ENCODE data around the gene NUCB1. TPM values are rescaled to one million over a fixed set of nuclear protein-coding genes. Genes with fewer than 3 reads are reported as not detected.
A peak's percentile ranks its signal among the peaks of the same experiment; 100 is the strongest.

Gene NUCB1
- total RNA-seq, 1 donor from 2014 or later = 42.6 TPM

DNA sequence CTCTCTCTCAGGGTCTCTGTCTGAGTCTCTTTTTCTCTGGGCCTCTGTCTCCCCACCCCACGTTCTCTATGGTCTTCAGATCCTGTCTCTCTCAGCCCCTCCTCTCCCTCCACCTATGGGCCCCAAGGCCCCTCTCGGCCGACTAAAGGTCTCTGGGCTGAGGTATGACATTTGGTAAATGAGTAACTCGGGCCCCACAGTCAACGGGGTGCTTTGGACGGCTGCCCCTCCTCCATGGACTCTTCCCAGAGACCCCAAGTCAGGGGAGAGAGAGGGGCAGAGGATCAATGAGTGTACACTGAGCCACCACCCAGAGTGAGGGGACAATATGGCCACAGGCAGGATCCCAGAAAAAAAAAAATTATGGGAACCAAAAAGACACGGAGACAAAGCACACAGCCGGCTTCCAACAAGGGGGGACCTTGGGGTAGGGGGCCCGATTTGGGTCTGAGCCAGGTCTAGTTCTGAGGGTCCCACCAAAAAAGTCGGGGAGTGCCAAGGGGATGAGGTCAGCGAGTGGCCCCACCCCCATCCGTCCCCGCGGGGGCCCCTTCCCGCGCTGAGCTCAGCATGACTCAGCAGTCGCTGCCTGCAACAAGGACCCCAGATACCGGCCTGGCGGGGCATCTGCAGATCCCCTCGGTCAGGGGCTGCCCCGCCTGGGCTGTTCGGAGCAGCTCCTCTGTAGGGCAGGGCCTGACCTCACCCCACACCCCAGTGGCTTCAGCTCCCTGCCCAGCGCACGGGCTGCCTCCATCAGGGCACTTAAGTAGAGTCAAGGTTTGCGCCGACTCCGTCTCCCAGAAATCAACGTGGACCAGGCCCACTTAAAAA, 63.5 kb downstream of the NUCB1 start:
- DNase-seq = peak; percentile 60

GRCh38 chr19:48964205-48965039, 64.3 kb downstream of the NUCB1 start:
- no peak for DNase-seq

GRCh38 chr19:48965040-48965805, 65.1 kb downstream of the NUCB1 start, which contains the start of gene FTL:
Gene FTL, plus strand, starts transcription at chr19:48965309. Its CDS starts 199 bp downstream, at chr19:48965508.
- peak; percentile 98 for DNase-seq

DNA sequence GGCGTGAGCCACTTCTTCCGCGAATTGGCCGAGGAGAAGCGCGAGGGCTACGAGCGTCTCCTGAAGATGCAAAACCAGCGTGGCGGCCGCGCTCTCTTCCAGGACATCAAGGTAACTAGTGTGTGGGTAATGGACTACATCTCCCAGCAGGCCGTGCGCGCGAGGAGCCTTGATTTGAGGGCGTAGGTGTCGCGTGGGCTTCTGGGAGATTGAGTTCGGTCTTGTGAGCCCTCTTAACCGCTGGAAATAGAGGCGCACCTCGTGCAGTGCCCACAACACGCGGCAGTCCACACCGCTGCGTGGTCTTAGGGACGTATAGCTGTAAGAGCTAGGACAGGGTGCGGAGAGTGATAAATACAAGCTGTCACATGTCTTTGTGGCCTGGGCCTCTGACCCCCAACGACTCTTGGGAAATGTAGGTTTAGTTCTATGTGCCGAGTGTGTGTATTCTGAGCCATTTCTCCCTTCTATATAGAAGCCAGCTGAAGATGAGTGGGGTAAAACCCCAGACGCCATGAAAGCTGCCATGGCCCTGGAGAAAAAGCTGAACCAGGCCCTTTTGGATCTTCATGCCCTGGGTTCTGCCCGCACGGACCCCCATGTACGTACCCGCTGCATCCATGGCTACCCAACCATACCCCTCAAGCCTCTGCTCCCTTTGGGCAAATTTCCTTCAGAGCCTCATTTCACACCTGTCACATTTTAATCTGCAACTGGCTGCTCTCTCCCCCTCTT, 65.9 kb downstream of the NUCB1 start:
- DNase-seq = peak; percentile 84

DNA sequence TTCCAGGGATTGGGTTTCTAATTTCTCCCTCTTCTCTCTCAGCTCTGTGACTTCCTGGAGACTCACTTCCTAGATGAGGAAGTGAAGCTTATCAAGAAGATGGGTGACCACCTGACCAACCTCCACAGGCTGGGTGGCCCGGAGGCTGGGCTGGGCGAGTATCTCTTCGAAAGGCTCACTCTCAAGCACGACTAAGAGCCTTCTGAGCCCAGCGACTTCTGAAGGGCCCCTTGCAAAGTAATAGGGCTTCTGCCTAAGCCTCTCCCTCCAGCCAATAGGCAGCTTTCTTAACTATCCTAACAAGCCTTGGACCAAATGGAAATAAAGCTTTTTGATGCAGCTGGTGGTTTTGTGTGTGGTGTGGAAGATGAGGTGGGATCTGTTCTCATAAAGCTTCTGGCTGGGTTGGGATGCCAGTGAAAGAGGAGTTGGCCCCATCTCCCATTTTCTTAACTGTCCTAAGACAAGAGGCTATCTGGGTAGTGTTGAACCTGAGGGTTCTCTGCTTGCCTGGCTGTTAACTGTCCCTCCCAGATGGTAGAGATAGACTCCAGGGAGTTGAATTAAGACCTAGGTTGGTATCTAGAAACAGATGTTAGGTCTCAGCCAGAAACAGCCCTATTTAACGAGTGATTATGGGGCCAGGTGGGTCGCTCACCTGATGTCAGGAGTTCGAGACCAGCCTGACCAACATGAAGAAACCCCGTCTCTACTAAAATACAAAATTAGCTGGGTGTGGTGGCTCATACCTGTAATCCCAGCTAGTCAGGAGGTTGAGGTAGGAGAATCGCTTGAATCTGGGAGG, 66.6 kb downstream of the NUCB1 start:
- no peak for DNase-seq

DNA sequence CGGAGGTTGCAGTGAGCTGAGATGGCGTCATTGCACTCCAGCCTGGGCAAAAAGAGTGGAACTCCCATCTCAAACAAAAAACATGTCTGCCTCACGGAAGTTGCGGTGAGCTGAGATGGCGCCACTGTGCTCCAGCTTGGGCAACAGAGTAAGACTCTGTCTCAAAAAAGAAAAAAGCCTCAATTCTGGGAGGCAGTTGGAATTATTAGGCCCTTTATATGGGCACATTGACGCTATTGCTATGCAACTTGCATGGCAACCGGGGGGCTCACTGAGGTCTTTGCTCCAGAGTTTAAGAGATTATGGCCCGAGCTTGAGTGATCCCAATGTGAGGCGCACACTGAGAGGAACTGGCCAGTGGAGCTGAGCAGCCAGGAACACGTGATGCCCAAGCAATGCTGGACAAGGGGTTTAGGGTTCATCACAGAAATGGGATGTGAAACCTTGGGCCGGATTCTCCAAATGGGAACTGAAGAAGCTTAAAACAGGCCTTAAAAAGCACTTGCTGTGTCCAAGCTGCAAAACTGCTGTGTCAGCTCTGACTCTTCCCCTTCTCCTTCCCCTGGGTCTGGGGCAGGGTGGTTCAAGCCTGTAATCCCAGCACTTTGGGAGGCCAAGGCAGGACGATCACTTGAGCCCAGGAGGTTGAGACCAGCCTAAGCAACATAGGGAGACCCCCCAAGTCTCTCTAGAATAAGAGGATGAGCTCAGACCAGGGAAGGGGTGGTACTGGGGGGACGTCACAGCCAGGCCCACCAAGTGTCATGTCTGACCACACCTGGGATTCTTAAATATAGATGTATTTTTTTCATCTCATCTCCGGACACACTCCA, 67.5 kb downstream of the NUCB1 start:
- DNase-seq = no peak

GRCh38 chr19:48968179-48968661, 68.1 kb downstream of the NUCB1 start:
- no peak for DNase-seq

DNA sequence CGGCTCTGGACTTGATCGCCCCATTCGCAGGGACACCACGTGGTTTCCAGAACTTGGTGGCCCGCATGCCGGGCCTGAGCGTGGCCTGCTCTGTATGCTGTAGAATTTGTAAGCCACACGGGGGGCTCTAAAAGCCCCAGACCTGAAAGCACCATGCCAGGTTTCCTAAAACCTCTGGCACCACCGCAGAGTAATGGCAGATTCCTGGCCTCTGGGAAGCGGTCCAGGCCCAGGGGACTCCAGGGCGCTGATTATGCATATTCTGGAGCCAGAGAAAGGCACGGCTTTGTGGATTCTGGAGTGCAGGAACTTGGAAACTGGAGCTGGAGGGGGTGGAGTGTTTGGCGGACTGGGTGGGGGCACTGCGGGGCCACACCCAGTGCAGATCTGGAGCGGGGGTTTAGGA, 68.7 kb downstream of the NUCB1 start:
- DNase-seq = no peak

DNA sequence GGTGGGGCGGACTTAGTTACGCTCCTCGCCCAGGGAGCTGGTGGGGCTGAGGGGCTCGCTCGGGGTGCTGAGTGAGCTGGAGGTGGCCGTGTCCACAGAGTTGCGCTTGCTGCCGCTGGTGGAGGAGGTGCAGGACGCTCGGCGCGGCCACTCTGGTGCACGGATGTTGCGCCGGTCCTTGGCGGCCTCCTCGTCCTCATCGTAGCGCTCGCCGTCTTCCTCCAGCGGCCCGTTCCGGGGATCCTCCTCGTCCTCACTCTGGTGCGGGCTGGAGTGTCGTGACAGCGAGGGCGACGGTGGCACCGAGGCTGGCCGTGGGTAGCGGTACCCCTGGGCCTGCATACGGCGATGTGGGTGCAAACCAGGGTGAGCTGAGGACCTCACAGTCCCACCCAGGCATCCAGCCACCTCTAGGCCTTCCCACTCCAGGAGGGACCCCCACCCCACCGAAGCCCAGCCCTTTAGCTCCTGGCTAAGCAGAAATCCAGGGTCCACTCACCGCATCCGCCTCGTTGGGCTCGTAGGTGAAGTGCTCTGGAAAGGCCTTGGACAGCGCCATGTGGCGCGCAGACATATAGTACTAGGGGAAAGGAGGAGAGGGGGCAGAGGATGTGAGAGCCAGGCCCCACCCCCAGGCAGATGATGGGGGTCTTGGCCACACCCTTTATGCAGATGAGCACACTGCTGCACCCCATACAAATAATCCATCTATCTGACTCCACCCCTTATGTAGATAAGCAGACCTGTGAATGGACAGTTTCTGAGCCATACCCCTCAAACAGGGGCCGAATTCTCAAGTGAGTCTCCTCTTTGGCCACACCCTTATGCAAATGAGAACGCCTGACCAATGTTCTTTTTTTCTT, 69.4 kb downstream of the NUCB1 start:
- no peak for DNase-seq

DNA sequence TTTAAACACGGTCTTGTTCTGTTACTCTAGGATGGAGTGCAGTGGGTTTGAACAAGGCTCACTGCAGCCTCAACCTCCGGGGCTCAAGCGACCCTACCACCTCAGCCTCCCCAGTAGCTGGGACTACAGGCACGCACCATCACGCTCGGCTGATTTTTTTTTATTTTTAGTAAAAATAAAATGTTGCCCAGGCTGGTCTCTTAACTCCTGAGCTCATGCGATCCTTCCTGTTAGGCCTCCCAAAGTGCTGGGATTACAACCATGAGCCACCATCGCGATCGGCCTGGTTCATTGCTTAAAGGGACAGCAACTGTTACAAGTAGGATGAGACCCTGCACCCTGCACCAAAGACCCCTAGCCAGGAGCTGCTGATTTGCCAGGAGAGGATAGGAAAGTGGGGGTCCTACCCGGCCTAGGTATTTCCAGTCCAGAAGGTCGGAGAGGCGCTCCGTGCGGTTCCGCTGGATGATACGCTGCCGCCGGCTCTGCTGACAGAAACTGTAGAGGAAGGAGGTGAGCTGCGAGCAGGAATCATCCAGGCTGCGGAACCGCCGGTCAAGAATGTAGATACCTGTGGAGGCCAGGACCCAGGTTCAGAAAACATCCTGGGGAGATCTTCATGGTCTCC, 70.1 kb downstream of the NUCB1 start:
- no peak for DNase-seq

GRCh38 chr19:48970923-48971395, 70.8 kb downstream of the NUCB1 start:
- peak; percentile 43 for DNase-seq

Small RNAs within 50 kb of the gene (small RNA-seq; reads per million reads assigned to genes)
- gene AC026803.1 = not detected

Other genes starting within 250 kb of the NUCB1 start
- gene NTN5, start 227.3 kb upstream of the NUCB1 start, total RNA-seq = not detected
- gene FUT2, start 204.3 kb upstream of the NUCB1 start, total RNA-seq = not detected
- gene MAMSTR, start 180.6 kb upstream of the NUCB1 start, total RNA-seq = 0.62 TPM
- 3.3 TPM for gene RASIP1, start 159.7 kb upstream of the NUCB1 start, total RNA-seq
- gene IZUMO1, start 153.4 kb upstream of the NUCB1 start, total RNA-seq = 0.16 TPM
- 0.47 TPM for gene FUT1, start 147.7 kb upstream of the NUCB1 start, total RNA-seq
- not detected for gene FGF21, start 144.8 kb upstream of the NUCB1 start, total RNA-seq
- gene BCAT2, start 89.3 kb upstream of the NUCB1 start, total RNA-seq = 12.5 TPM
- 2.5 TPM for gene HSD17B14, start 63.8 kb upstream of the NUCB1 start, total RNA-seq
- 0.31 TPM for gene PLEKHA4, start 31.7 kb upstream of the NUCB1 start, total RNA-seq
- gene PPP1R15A, start 27.9 kb upstream of the NUCB1 start, total RNA-seq = 24.6 TPM
- gene TULP2, start 1.6 kb upstream of the NUCB1 start, total RNA-seq = not detected
- not detected for gene DHDH, start 33.4 kb downstream of the NUCB1 start, total RNA-seq
- gene BAX, start 54.6 kb downstream of the NUCB1 start, total RNA-seq = 12.5 TPM
- 677 TPM for gene FTL, start 65.0 kb downstream of the NUCB1 start, total RNA-seq
- 14.2 TPM for gene GYS1, start 93.0 kb downstream of the NUCB1 start, total RNA-seq
- gene RUVBL2, start 93.6 kb downstream of the NUCB1 start, total RNA-seq = 81.4 TPM
- gene LHB, start 116.8 kb downstream of the NUCB1 start, total RNA-seq = not detected
- gene CGB3, start 124.0 kb downstream of the NUCB1 start, total RNA-seq = not detected
- gene CGB2, start 131.6 kb downstream of the NUCB1 start, total RNA-seq = not detected
- gene CGB1, start 136.6 kb downstream of the NUCB1 start, total RNA-seq = not detected
- not detected for gene CGB5, start 143.5 kb downstream of the NUCB1 start, total RNA-seq
- gene CGB8, start 148.8 kb downstream of the NUCB1 start, total RNA-seq = not detected
- gene CGB7, start 157.4 kb downstream of the NUCB1 start, total RNA-seq = not detected
- gene NTF4, start 164.5 kb downstream of the NUCB1 start, total RNA-seq = not detected
- gene KCNA7, start 172.4 kb downstream of the NUCB1 start, total RNA-seq = under 0.01 TPM
- gene SNRNP70, start 185.1 kb downstream of the NUCB1 start, total RNA-seq = 112 TPM
- gene LIN7B, start 214.1 kb downstream of the NUCB1 start, total RNA-seq = 28.7 TPM
- 0.47 TPM for gene C19orf73, start 218.8 kb downstream of the NUCB1 start, total RNA-seq
- gene PPFIA3, start 219.2 kb downstream of the NUCB1 start, total RNA-seq = 35.9 TPM

Measured in occipital lobe (tissue), 3 donors.